DND-41 (cell line): ENCODE results near the gene OTX1.

Source experiments
- CTCF ChIP-seq: IDR thresholded peaks from 2 replicates; pipeline ENCODE4 v1.5.1; 2012; ENCODE audit warnings: borderline replicate concordance, low read length, moderate library complexity, mild to moderate bottlenecking; ENCODE audit not compliant: poor library complexity, severe bottlenecking; ENCODE audit errors: extremely low read depth
- EZH2 ChIP-seq: IDR thresholded peaks from 3 replicates; pipeline ENCODE4 v1.6.1; 2012; ENCODE audit warnings: borderline replicate concordance, low read depth, mild to moderate bottlenecking, moderate library complexity, low read length, inconsistent platforms; ENCODE audit not compliant: severe bottlenecking

- TF ChIP-seq CTCF: no peak
- TF ChIP-seq EZH2: no peak
Observed at GRCh38 chr2:63093502-63093901, 42.9 kb downstream of the OTX1 start.
